ENCODE results near the gene GALNT16.

GRCh38 chr14:69317102-69317755, 57.3 kb downstream of the GALNT16 start:
- no peak for TF ChIP-seq EP300 (IDR thresholded peaks at IDR 0.05; ENCODE audit: borderline replicate concordance)
- no peak for TF ChIP-seq FOXM1 (IDR thresholded peaks at IDR 0.05; ENCODE audit: borderline replicate concordance, low read depth)
- no peak for TF ChIP-seq ZBTB7A (IDR thresholded peaks at IDR 0.05; ENCODE audit: low read depth)
- no peak for TF ChIP-seq TCF12 (IDR thresholded peaks at IDR 0.05; ENCODE audit: low read depth)
- TF ChIP-seq MAX (IDR thresholded peaks at IDR 0.05), result no peak
- no peak for TF ChIP-seq EGR1 (IDR thresholded peaks at IDR 0.05)
- no peak for TF ChIP-seq RAD21 (IDR thresholded peaks at IDR 0.05; ENCODE audit: low read depth)
- TF ChIP-seq NFIC (IDR thresholded peaks at IDR 0.05), result no peak
- TF ChIP-seq CREB1 (IDR thresholded peaks at IDR 0.05; ENCODE audit: low read depth), result no peak
- TF ChIP-seq YY1 (IDR thresholded peaks at IDR 0.05; ENCODE audit: low read depth), result no peak
- TF ChIP-seq TEAD4 (IDR thresholded peaks at IDR 0.05), result peak; percentile 21; the same call in 1 of the 2 replicates

All from Ishikawa (cell line).